GM12878 (cell line): ENCODE measurements around the gene CPA4. TPM values are rescaled to one million over a fixed set of nuclear protein-coding genes. Genes with fewer than 3 reads are reported as not detected.

Experiments used
- ATAC-seq: fragments of 200-7000 bp; cut with Tn5 transposase; 3 replicates; pipeline ENCODE4 v1.9.1; 2020; ENCODE audit warnings: mild to moderate bottlenecking, moderate library complexity
- BruUV-seq: library from RNA; stranded (reverse); fragments of 400-500 nt; replicated peaks from 2 replicates; lab custom pipeline; 2021; lab: Mats Ljungman, UMichigan
- CTCF ChIA-PET: fragments of 300-600 bp; sonication (Branson Sonifier 250); formaldehyde crosslinking; extraction: SDS; loops from one replicate; lab custom pipeline; 2021; ENCODE audit warnings: inconsistent platforms; lab: Yijun Ruan, JAX
- POLR2A ChIA-PET: fragments of 350-600 bp; formaldehyde crosslinking; extraction: SDS; loops from one replicate; lab custom pipeline; 2021; ENCODE audit warnings: inconsistent platforms; lab: Charles Lee
- RAD21 ChIA-PET: fragments of 300-600 bp; sonication (Branson Sonifier 250); formaldehyde crosslinking; loops from one replicate; lab custom pipeline; 2023; ENCODE audit warnings: antibody characterized with exemption; ENCODE audit not compliant: unreplicated experiment; lab: Charles Lee
- SMC1A ChIA-PET: fragments of 300-600 bp; sonication (Branson Sonifier 250); formaldehyde crosslinking; loops from one replicate; lab custom pipeline; 2023; ENCODE audit not compliant: unreplicated experiment, uncharacterized antibody; lab: Charles Lee
- DNase-seq: peaks from one replicate; pipeline ENCODE4 v3.0.0-alpha.2; 2011; ENCODE audit warnings: low read depth, low spot score
- FAIRE-seq: peaks from 3 replicates; lab custom pipeline; 2011; peaks lifted over from hg19 to GRCh38; lab: Jason Lieb, UNC
- H2AFZ ChIP-seq: 2 replicates; pipeline ENCODE4 v1.6.0; 2011; ENCODE audit warnings: low read depth, low read length, control low read depth; ENCODE audit not compliant: control insufficient read depth
- H3K27ac ChIP-seq: 2 replicates; pipeline ENCODE4 v1.5.1; 2011; ENCODE audit warnings: control low read depth; ENCODE audit not compliant: control insufficient read depth, insufficient read depth
- H3K27me3 ChIP-seq, 2 experiments: replicated peaks in 1 of 2; 2 replicates each; pipeline versions ENCODE4 v1.6.0 to v1.6.1; 2011; ENCODE audit warnings: low read length in 1 of 2; ENCODE audit not compliant: control insufficient read depth in 2 of 2, insufficient read depth in 2 of 2
- H3K36me3 ChIP-seq, 2 experiments: 2 replicates each; pipeline ENCODE4 v1.5.1; 2011; ENCODE audit warnings: low read length in 1 of 2; ENCODE audit not compliant: control insufficient read depth in 2 of 2, insufficient read depth in 2 of 2
- H3K4me1 ChIP-seq: 2 replicates; pipeline ENCODE4 v1.6.1; 2011; ENCODE audit warnings: mild to moderate bottlenecking, low read length, moderate library complexity, mixed read lengths; ENCODE audit not compliant: control insufficient read depth, insufficient read depth
- H3K4me2 ChIP-seq: 2 replicates; pipeline ENCODE4 v1.6.0; 2011; ENCODE audit warnings: control low read depth; ENCODE audit not compliant: control insufficient read depth, insufficient read depth
- H3K4me3 ChIP-seq: fragments of 200-600 bp; sonication (generic); 2 replicates; pipeline ENCODE4 v1.5.1; 2016
- H3K79me2 ChIP-seq: 2 replicates; pipeline ENCODE4 v1.6.0; 2011; ENCODE audit warnings: low read length; ENCODE audit not compliant: control insufficient read depth, insufficient read depth
- H3K9ac ChIP-seq: 2 replicates; pipeline ENCODE4 v1.8.0; 2011; ENCODE audit warnings: low read length, control low read depth, mixed read lengths; ENCODE audit not compliant: control insufficient read depth, insufficient read depth
- H3K9me3 ChIP-seq: replicated peaks from 3 replicates; pipeline ENCODE4 v1.5.1; 2011; ENCODE audit warnings: mild to moderate bottlenecking, low read length; ENCODE audit not compliant: control insufficient read depth, insufficient read depth
- H4K20me1 ChIP-seq: 2 replicates; pipeline ENCODE4 v1.6.0; 2011; ENCODE audit not compliant: control insufficient read depth, insufficient read depth
- CBX3 ChIP-seq: fragments of 200-600 bp; sonication (generic); IDR thresholded peaks from 2 replicates; pipeline ENCODE4 v1.6.1; 2016; ENCODE audit warnings: low read depth, borderline replicate concordance
- CBX5 ChIP-seq: sonication (generic); IDR thresholded peaks from 2 replicates; pipeline ENCODE4 v1.6.1; 2016; ENCODE audit warnings: low read depth, moderate library complexity, mild to moderate bottlenecking, inconsistent platforms
- ELK1 ChIP-seq: IDR thresholded peaks from 2 replicates; pipeline ENCODE4 v1.6.1; 2012; ENCODE audit warnings: low read depth, low read length, improper control_type of control experiment
- IRF3 ChIP-seq: fragments of 450-650 bp; IDR thresholded peaks from 2 replicates; pipeline ENCODE4 v1.6.1; 2014; ENCODE audit warnings: mild to moderate bottlenecking
- RCOR1 ChIP-seq: conservative IDR thresholded peaks from 2 replicates; pipeline ENCODE4 v1.6.1; 2012; ENCODE audit warnings: low read depth, low read length, improper control_type of control experiment
- RELA ChIP-seq: fragments of 450-650 bp; IDR thresholded peaks from 2 replicates; pipeline ENCODE4 v1.8.0; 2014; ENCODE audit warnings: borderline replicate concordance; ENCODE audit not compliant: partially characterized antibody
- TARDBP ChIP-seq: IDR thresholded peaks from 2 replicates; pipeline ENCODE4 v1.6.1; 2016; ENCODE audit warnings: borderline replicate concordance
- ZSCAN29 ChIP-seq: fragments of 450-650 bp; IDR thresholded peaks from 2 replicates; pipeline ENCODE4 v1.6.1; 2017; ENCODE audit warnings: mild to moderate bottlenecking, moderate library complexity
- WGBS: methylation state at CpG from one replicate; pipeline ENCODE4 v1.1.6; 2016; ENCODE audit warnings: low lambda C conversion rate; ENCODE audit not compliant: insufficient replicate concordance, insufficient coverage; ENCODE audit errors: missing lambda C conversion rate; 5-methylcytosine and 5-hydroxymethylcytosine counted together
- in situ Hi-C: fragments of 300-500 bp; cut with MboI; formaldehyde crosslinking; loops from 9 replicates; pipeline ENCODE4 v1.14.3; 2018; ENCODE audit warnings: mixed read lengths
- intact Hi-C: fragments of 100-400 bp; cut with micrococcal nuclease; formaldehyde crosslinking; loops from one replicate; pipeline ENCODE4 v1.14.2; 2022; ENCODE audit not compliant: unreplicated experiment
- polyA plus RNA-seq, 11 experiments: library from polyadenylated mRNA; depleted of rRNA in 4 of 11; unstranded in 6 of 11; stranded (reverse) in 5 of 11; fragments of >200 nt; fragmentation: Nextera tagmentation in 4 of 11; fragmentation: Illumina TruSeq in 1 of 11; extraction: Ambion mirVana in 4 of 11; extraction: Trizol in 1 of 11; gene quantifications; 1 replicate in 1 of 11; 2 replicates in 10 of 11; pipeline versions ENCODE4 v1.2.1 to v1.2.3, GENCODE V29; 2011 to 2016; ENCODE audit warnings: inconsistent platforms in 2 of 11, missing spikeins in 2 of 11, low read depth in 1 of 11
- total RNA-seq, 4 experiments: library from RNA; depleted of rRNA in 3 of 4; stranded (reverse); fragments of >200 nt in 3 of 4; fragmentation: Illumina TruSeq in 1 of 4; extraction: Trizol in 1 of 4; gene quantifications; 2 replicates each; pipeline versions ENCODE4 v1.2.1 to v1.2.3, GENCODE V29; 2013 to 2021
- TF ChIP-seq, protein P1 (sequence below): fragments of 450-650 bp; IDR thresholded peaks from 2 replicates; pipeline ENCODE4 v1.6.1; 2016; ENCODE audit warnings: mild to moderate bottlenecking
- TF ChIP-seq, protein P2 (sequence below): fragments of 450-650 bp; conservative IDR thresholded peaks from 2 replicates; pipeline ENCODE4 v1.6.1; 2017; ENCODE audit warnings: mild to moderate bottlenecking, moderate library complexity

The CPA4 gene
- total and polyA plus RNA-seq, 10 of the 15 experiments (the other 5 are each of a cell fraction or from before 2014, with no cell fraction given) = 0.05 to 0.35 (median 0.18) TPM; not detected in 1

DNA sequence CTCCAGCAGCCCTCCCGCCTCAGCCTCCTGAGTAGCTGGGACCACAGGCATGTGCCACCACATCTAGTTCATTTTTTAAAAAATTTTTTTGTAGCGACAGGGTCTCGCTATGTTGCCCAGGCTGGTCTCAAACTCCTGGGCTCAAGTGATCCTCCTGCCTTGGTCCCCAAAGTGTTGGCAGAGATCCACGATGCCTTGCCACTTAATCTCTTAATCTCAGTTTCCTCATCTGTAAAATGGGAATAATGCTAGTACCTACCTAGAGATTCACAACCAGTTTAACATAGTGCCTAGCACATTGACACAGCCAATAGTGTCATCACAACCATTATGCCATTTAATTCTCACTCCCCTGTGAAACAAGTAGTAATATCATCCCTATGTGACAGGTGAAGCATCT is 4.8 kb upstream of the CPA4 start:
- no peak for DNase-seq
- Histone ChIP-seq H3K79me2 (no peaks in the 10 kb centered on the region), H4K20me1 (no peaks in the 10 kb centered on the region), H3K27ac (no peak overlapping the region), H3K36me3 (no peaks in the 10 kb centered on the region), H3K4me1 (no peaks in the 10 kb centered on the region), H3K9ac (no peak overlapping the region), H3K4me2 (no peak overlapping the region), H3K9me3 (no peaks in the 10 kb centered on the region), H3K27me3 (no peaks in the 10 kb centered on the region), H2AFZ (no peak overlapping the region), H3K4me3 (no peak overlapping the region)
- in situ Hi-C loops = no loop called here
- POLR2A ChIA-PET = interaction anchor here (0.5 kb wide), 1 partner anchor 245 kb away, joined by 3 read pairs; no protein-coding TSS in a partner anchor
- BruUV-seq = no TSS peak
- SMC1A ChIA-PET = no interaction called here
- intact Hi-C loops = no loop called here
- FAIRE-seq = no peak
- TF ChIP-seq CBX5 (no peak), CBX3 (no peak), IRF3 (no peak), TARDBP (no peak)
- TF ChIP-seq, protein P1, sequence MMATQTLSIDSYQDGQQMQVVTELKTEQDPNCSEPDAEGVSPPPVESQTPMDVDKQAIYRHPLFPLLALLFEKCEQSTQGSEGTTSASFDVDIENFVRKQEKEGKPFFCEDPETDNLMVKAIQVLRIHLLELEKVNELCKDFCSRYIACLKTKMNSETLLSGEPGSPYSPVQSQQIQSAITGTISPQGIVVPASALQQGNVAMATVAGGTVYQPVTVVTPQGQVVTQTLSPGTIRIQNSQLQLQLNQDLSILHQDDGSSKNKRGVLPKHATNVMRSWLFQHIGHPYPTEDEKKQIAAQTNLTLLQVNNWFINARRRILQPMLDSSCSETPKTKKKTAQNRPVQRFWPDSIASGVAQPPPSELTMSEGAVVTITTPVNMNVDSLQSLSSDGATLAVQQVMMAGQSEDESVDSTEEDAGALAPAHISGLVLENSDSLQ = no peak
- CTCF ChIA-PET = no interaction called here
- ATAC-seq = no peak
- 72% methylated on average over 4 of the region's 4 CpGs for WGBS
- RAD21 ChIA-PET = no interaction called here

- Histone ChIP-seq H3K79me2 (no peaks in the 10 kb centered on the region), H3K4me3 (no peak overlapping the region), H3K27ac (no peak overlapping the region), H4K20me1 (no peaks in the 10 kb centered on the region), H3K9me3 (no peaks in the 10 kb centered on the region; the same call in 2 of the 3 replicates), H3K9ac (no peak overlapping the region), H3K27me3 (no peaks in the 10 kb centered on the region), H3K36me3 (no peaks in the 10 kb centered on the region), H3K4me2 (no peak overlapping the region), H3K4me1 (no peaks in the 10 kb centered on the region), H2AFZ (no peak overlapping the region)
- ChIA-PET CTCF (no interaction called here), RAD21 (no interaction called here), POLR2A (interaction anchor here (0.5 kb wide), 1 partner anchor 244 kb away, joined by 3 read pairs; no protein-coding TSS in a partner anchor), SMC1A (no interaction called here)
- intact Hi-C loops (no loop called here), in situ Hi-C loops (no loop called here)
- 62% methylated on average over 5 of the region's 5 CpGs for WGBS
- DNase-seq (no peak), FAIRE-seq (no peak), ATAC-seq (no peak)
- no TSS peak for BruUV-seq
- no peak for TF ChIP-seq ZSCAN29
- TF ChIP-seq RELA = no peak
- TF ChIP-seq, protein P2, sequence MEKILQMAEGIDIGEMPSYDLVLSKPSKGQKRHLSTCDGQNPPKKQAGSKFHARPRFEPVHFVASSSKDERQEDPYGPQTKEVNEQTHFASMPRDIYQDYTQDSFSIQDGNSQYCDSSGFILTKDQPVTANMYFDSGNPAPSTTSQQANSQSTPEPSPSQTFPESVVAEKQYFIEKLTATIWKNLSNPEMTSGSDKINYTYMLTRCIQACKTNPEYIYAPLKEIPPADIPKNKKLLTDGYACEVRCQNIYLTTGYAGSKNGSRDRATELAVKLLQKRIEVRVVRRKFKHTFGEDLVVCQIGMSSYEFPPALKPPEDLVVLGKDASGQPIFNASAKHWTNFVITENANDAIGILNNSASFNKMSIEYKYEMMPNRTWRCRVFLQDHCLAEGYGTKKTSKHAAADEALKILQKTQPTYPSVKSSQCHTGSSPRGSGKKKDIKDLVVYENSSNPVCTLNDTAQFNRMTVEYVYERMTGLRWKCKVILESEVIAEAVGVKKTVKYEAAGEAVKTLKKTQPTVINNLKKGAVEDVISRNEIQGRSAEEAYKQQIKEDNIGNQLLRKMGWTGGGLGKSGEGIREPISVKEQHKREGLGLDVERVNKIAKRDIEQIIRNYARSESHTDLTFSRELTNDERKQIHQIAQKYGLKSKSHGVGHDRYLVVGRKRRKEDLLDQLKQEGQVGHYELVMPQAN = no peak
- TF ChIP-seq ELK1 = no peak
- TF ChIP-seq RCOR1 = no peak
Measured at GRCh38 chr7:130288829-130289228, 4.1 kb upstream of the CPA4 start.
